Stomach smooth muscle (tissue), 2 donors: Measurements from ENCODE around the gene STK11.

ENCODE experiments used
- H3K27ac ChIP-seq: one replicate; pipeline ENCODE4 v1.7.0; 2013; ENCODE audit warnings: mild to moderate bottlenecking, low read length, inconsistent platforms
- H3K27me3 ChIP-seq, 2 donors: one replicate each; pipeline ENCODE4 v1.7.0; 2013; ENCODE audit warnings: low read length in 2 of 2; ENCODE audit not compliant: insufficient read depth in 2 of 2, control insufficient read depth in 1 of 2
- H3K36me3 ChIP-seq, 2 donors: one replicate each; pipeline ENCODE4 v1.7.0; 2013; ENCODE audit warnings: low read length in 2 of 2; ENCODE audit not compliant: control insufficient read depth in 2 of 2, insufficient read depth in 2 of 2
- H3K4me1 ChIP-seq: one replicate; pipeline ENCODE4 v1.7.0; 2013; ENCODE audit warnings: low read length; ENCODE audit not compliant: control insufficient read depth, insufficient read depth
- H3K4me3 ChIP-seq, 2 donors: one replicate each; pipeline ENCODE4 v1.7.0; 2013; ENCODE audit warnings: low read length in 2 of 2
- H3K9ac ChIP-seq, 2 donors: one replicate each; pipeline ENCODE4 v1.7.0; 2013; ENCODE audit warnings: low read length in 2 of 2, mild to moderate bottlenecking in 1 of 2
- H3K9me3 ChIP-seq, 2 donors: one replicate each; pipeline ENCODE4 v1.7.0; 2013; ENCODE audit warnings: low read length in 2 of 2; ENCODE audit not compliant: control insufficient read depth in 2 of 2
- donor health status: healthy.
- donor health status: Pancreatic carcinoma.

Gene STK11

GRCh38 chr19:1205114-1206099 is at the start of gene STK11:
Gene STK11 (plus strand): TSS chr19:1205778. CDS start chr19:1206914, 1,136 bp downstream.
- Histone ChIP-seq H3K36me3 (peaks cover 0 to 3% of the 10 kb centered on the region in 2 donors), H3K4me3 (peak within 1 kb of the TSS; percentile 84 to 85), H3K4me1 (peaks cover 36% of the 10 kb centered on the region), H3K9ac (peak within 1 kb of the TSS; percentile 68 to 71), H3K9me3 (no peaks in the 10 kb centered on the region), H3K27me3 (no peaks in the 10 kb centered on the region), H3K27ac (peak within 1 kb of the TSS; percentile 86)

- no peaks in the 10 kb centered on the region for H3K9me3 ChIP-seq
- peaks cover 13% of the 10 kb centered on the region for H3K4me1 ChIP-seq
- H3K9ac ChIP-seq = no peak overlapping the region
- no peak overlapping the region for H3K27ac ChIP-seq
- no peak overlapping the region for H3K4me3 ChIP-seq
- peaks cover 0 to 4% of the 10 kb centered on the region in 2 donors for H3K36me3 ChIP-seq
- no peaks in the 10 kb centered on the region for H3K27me3 ChIP-seq
Measured at GRCh38 chr19:1156305-1156801, 49.2 kb upstream of the STK11 start.

GRCh38 chr19:1156830-1157615 is 48.6 kb upstream of the STK11 start:
- H3K9me3 ChIP-seq = no peaks in the 10 kb centered on the region
- peaks cover 13% of the 10 kb centered on the region for H3K4me1 ChIP-seq
- H3K9ac ChIP-seq = no peak overlapping the region
- no peak overlapping the region for H3K27ac ChIP-seq
- H3K27me3 ChIP-seq = no peaks in the 10 kb centered on the region
- no peak overlapping the region for H3K4me3 ChIP-seq
- peaks cover 0 to 2% of the 10 kb centered on the region in 2 donors for H3K36me3 ChIP-seq

- Histone ChIP-seq H3K4me1 (peaks cover 18% of the 10 kb centered on the region), H3K27me3 (no peaks in the 10 kb centered on the region), H3K4me3 (no peak overlapping the region), H3K27ac (no peak overlapping the region), H3K36me3 (no peaks in the 10 kb centered on the region), H3K9me3 (no peaks in the 10 kb centered on the region), H3K9ac (no peak overlapping the region)
Measured at GRCh38 chr19:1157931-1158884, 47.4 kb upstream of the STK11 start.

GRCh38 chr19:1158885-1159448 is 46.6 kb upstream of the STK11 start:
- no peak overlapping the region for H3K27ac ChIP-seq
- H3K4me3 ChIP-seq = no peak overlapping the region

GRCh38 chr19:1159864-1160595 is 45.5 kb upstream of the STK11 start:
- Histone ChIP-seq H3K27me3 (no peaks in the 10 kb centered on the region), H3K4me1 (peaks cover 14% of the 10 kb centered on the region), H3K4me3 (no peak overlapping the region), H3K9ac (no peak overlapping the region), H3K9me3 (no peaks in the 10 kb centered on the region), H3K36me3 (no peaks in the 10 kb centered on the region), H3K27ac (no peak overlapping the region)

More at GRCh38 chr19:1158885-1159448, 46.6 kb upstream of the STK11 start:
- Histone ChIP-seq H3K36me3 (no peaks in the 10 kb centered on the region), H3K9me3 (no peaks in the 10 kb centered on the region), H3K9ac (no peak overlapping the region), H3K27me3 (no peaks in the 10 kb centered on the region), H3K4me1 (peaks cover 18% of the 10 kb centered on the region)

GRCh38 chr19:1161716-1162115 is 43.9 kb upstream of the STK11 start:
- Histone ChIP-seq H3K9ac (no peak overlapping the region), H3K9me3 (no peaks in the 10 kb centered on the region), H3K4me3 (no peak overlapping the region), H3K4me1 (peaks cover 5% of the 10 kb centered on the region), H3K36me3 (no peaks in the 10 kb centered on the region), H3K27me3 (no peaks in the 10 kb centered on the region), H3K27ac (no peak overlapping the region)

GRCh38 chr19:1162404-1163282 is 42.9 kb upstream of the STK11 start:
- no peaks in the 10 kb centered on the region for H3K9me3 ChIP-seq
- H3K27ac ChIP-seq = peak overlapping the region; percentile 24
- peaks cover 7% of the 10 kb centered on the region for H3K4me1 ChIP-seq
- no peak overlapping the region for H3K4me3 ChIP-seq
- no peak overlapping the region for H3K9ac ChIP-seq
- no peaks in the 10 kb centered on the region for H3K27me3 ChIP-seq
- H3K36me3 ChIP-seq = no peaks in the 10 kb centered on the region
